Smooth muscle cell (in vitro differentiated cells): ENCODE measurements around the gene UTS2B. TPM values are rescaled to one million over a fixed set of nuclear protein-coding genes. Genes with fewer than 3 reads are reported as not detected.
A peak's percentile ranks its signal among the peaks of the same experiment; 100 is the strongest.

Source experiments
- DNase-seq: peaks from one replicate; lab custom pipeline; 2025; ENCODE audit not compliant: unreplicated experiment; lab: John Stamatoyannopoulos, UW
- H2AFZ ChIP-seq: fragments of 200-600 bp; sonication (generic); 2 replicates; pipeline ENCODE4 v1.6.0; 2016; ENCODE audit warnings: antibody characterized with exemption, low read depth, mild to moderate bottlenecking
- H3F3A ChIP-seq: fragments of 200-600 bp; sonication (generic); 2 replicates; pipeline ENCODE4 v1.6.0; 2017; ENCODE audit warnings: antibody characterized with exemption, low read depth
- H3K27ac ChIP-seq: fragments of 200-600 bp; sonication (generic); 2 replicates; pipeline ENCODE4 v1.5.1; 2016; ENCODE audit warnings: low read depth, mild to moderate bottlenecking
- H3K27me3 ChIP-seq: fragments of 200-600 bp; sonication (generic); 2 replicates; pipeline ENCODE4 v1.6.1; 2016; ENCODE audit warnings: low read depth, mild to moderate bottlenecking
- H3K36me3 ChIP-seq: fragments of 200-600 bp; sonication (generic); 2 replicates; pipeline ENCODE4 v1.5.1; 2016; ENCODE audit warnings: low read depth
- H3K4me1 ChIP-seq: fragments of 200-600 bp; sonication (generic); 2 replicates; pipeline ENCODE4 v1.5.1; 2016; ENCODE audit warnings: low read depth
- H3K4me2 ChIP-seq: fragments of 200-600 bp; sonication (generic); 2 replicates; pipeline ENCODE4 v1.6.0; 2016; ENCODE audit warnings: mild to moderate bottlenecking
- H3K4me3 ChIP-seq: fragments of 200-600 bp; sonication (generic); 2 replicates; pipeline ENCODE4 v1.5.1; 2016; ENCODE audit warnings: mild to moderate bottlenecking
- H3K79me2 ChIP-seq: fragments of 200-600 bp; sonication (generic); 2 replicates; pipeline ENCODE4 v1.6.0; 2016; ENCODE audit warnings: low read depth, mild to moderate bottlenecking
- H3K9ac ChIP-seq: fragments of 200-600 bp; sonication (generic); 2 replicates; pipeline ENCODE4 v1.6.0; 2016; ENCODE audit warnings: low read depth
- H3K9me3 ChIP-seq: fragments of 200-600 bp; sonication (generic); replicated peaks from 2 replicates; pipeline ENCODE4 v1.5.1; 2016; ENCODE audit warnings: low read depth
- H4K20me1 ChIP-seq: fragments of 200-600 bp; sonication (generic); 2 replicates; pipeline ENCODE4 v1.6.0; 2016; ENCODE audit warnings: low read depth
- CTCF ChIP-seq: fragments of 200-600 bp; sonication (generic); IDR thresholded peaks from 2 replicates; pipeline ENCODE4 v1.5.1; 2017; ENCODE audit warnings: borderline replicate concordance, mild to moderate bottlenecking, antibody characterized with exemption; ENCODE audit not compliant: insufficient read depth, poor library complexity, severe bottlenecking
- WGBS: methylation state at CpG from one replicate; pipeline ENCODE4 v1.1.7; 2016; ENCODE audit warnings: low lambda C conversion rate; 5-methylcytosine and 5-hydroxymethylcytosine counted together
- polyA plus RNA-seq: library from polyadenylated mRNA; unstranded; fragments of >200 nt; fragmentation: Nextera tagmentation; extraction: Ambion mirVana; gene quantifications from 2 replicates; pipeline ENCODE4 v1.2.1, GENCODE V29; 2016
- total RNA-seq: library from RNA; depleted of rRNA; stranded (reverse); fragments of >200 nt; gene quantifications from 2 replicates; pipeline ENCODE4 v1.2.3, GENCODE V29; 2014

UTS2B gene
- total and polyA plus RNA-seq, 2 experiments from 2014 or later: 1.1 TPM; not detected in 1

- Histone ChIP-seq H3K27me3 (no peaks in the 10 kb centered on the region), H3K36me3 (no peaks in the 10 kb centered on the region), H3K4me2 (peak overlapping the region; percentile 84), H3K9me3 (no peaks in the 10 kb centered on the region), H3F3A (peaks cover 8% of the 10 kb centered on the region), H2AFZ (peak overlapping the region; percentile 93), H3K9ac (peak overlapping the region; percentile 88), H3K79me2 (peaks cover 30% of the 10 kb centered on the region), H3K4me3 (peak overlapping the region; percentile 85), H3K4me1 (peaks cover 24% of the 10 kb centered on the region), H4K20me1 (no peaks in the 10 kb centered on the region), H3K27ac (peak overlapping the region; percentile 91)
- TF ChIP-seq CTCF: no peak
- WGBS: 46% methylated on average over 9 of the region's 9 CpGs
- DNase-seq: no peak
Observed at GRCh38 chr3:191328383-191328961, 1.9 kb downstream of the UTS2B start.

GRCh38 chr3:191327526-191327925, 2.8 kb downstream of the UTS2B start:
- Histone ChIP-seq H3K9ac (no peak overlapping the region), H3K79me2 (peaks cover 21% of the 10 kb centered on the region)

GRCh38 chr3:191324936-191325335, 5.4 kb downstream of the UTS2B start:
- Histone ChIP-seq H3K4me1 (no peaks in the 10 kb centered on the region), H3K4me2 (no peak overlapping the region), H3K79me2 (no peaks in the 10 kb centered on the region), H3F3A (peaks cover 8% of the 10 kb centered on the region), H3K27me3 (no peaks in the 10 kb centered on the region), H3K36me3 (no peaks in the 10 kb centered on the region), H3K4me3 (no peak overlapping the region), H4K20me1 (no peaks in the 10 kb centered on the region), H3K9me3 (no peaks in the 10 kb centered on the region), H2AFZ (no peak overlapping the region), H3K27ac (no peak overlapping the region), H3K9ac (no peak overlapping the region)
- DNase-seq: no peak
- no peak for TF ChIP-seq CTCF
- 98% methylated on average over 2 of the region's 2 CpGs for WGBS

More at GRCh38 chr3:191327526-191327925, 2.8 kb downstream of the UTS2B start:
- peaks cover 8% of the 10 kb centered on the region for H3F3A ChIP-seq
- no peaks in the 10 kb centered on the region for H3K9me3 ChIP-seq
- no peaks in the 10 kb centered on the region for H4K20me1 ChIP-seq
- H2AFZ ChIP-seq: no peak overlapping the region
- peaks cover 20% of the 10 kb centered on the region for H3K4me1 ChIP-seq
- no peak for TF ChIP-seq CTCF
- 66% methylated on average over 2 of the region's 2 CpGs for WGBS
- no peak overlapping the region for H3K4me2 ChIP-seq
- no peak overlapping the region for H3K27ac ChIP-seq
- no peaks in the 10 kb centered on the region for H3K27me3 ChIP-seq
- no peaks in the 10 kb centered on the region for H3K36me3 ChIP-seq
- H3K4me3 ChIP-seq: no peak overlapping the region
- DNase-seq: no peak
